Central memory CD8-positive, alpha-beta T cell (primary cell): ENCODE results near the gene TMEM185B.
"Not testable (repeated sequence)": the region's sequence is repeated elsewhere in the genome, so short reads cannot be mapped to it uniquely, and the experiment has no call there.

ENCODE experiments used
- ATAC-seq: fragments of 150-1000 bp; cut with Tn5 transposase; replicated peaks from 2 replicates; pipeline ENCODE4 v1.10.0; 2022; ENCODE audit warnings: mild to moderate bottlenecking, moderate FRiP score, moderate number of reproducible peaks; ENCODE audit not compliant: poor library complexity, severe bottlenecking; ENCODE audit errors: extremely low read depth
- DNase-seq, 2 donors: peaks; one replicate each; pipeline ENCODE4 v3.0.0; 2021; ENCODE audit warnings: low spot score in 2 of 2
- H3K27ac Mint-ChIP-seq: one replicate; pipeline ENCODE4 v1.8.0; 2022; ENCODE audit warnings: low read depth, mild to moderate bottlenecking, moderate library complexity, mixed read lengths
- H3K27me3 Mint-ChIP-seq: one replicate; pipeline ENCODE4 v1.8.0; 2022; ENCODE audit warnings: mixed read lengths
- H3K36me3 Mint-ChIP-seq: one replicate; pipeline ENCODE4 v1.8.0; 2022; ENCODE audit warnings: mild to moderate bottlenecking, moderate library complexity, mixed read lengths; ENCODE audit not compliant: insufficient read depth
- H3K4me1 Mint-ChIP-seq: one replicate; pipeline ENCODE4 v1.8.0; 2022; ENCODE audit warnings: mixed read lengths
- H3K4me3 Mint-ChIP-seq: one replicate; pipeline ENCODE4 v1.8.0; 2022; ENCODE audit warnings: mild to moderate bottlenecking, moderate library complexity, mixed read lengths
- H3K9me3 Mint-ChIP-seq: one replicate; pipeline ENCODE4 v1.8.0; 2022; ENCODE audit warnings: mixed read lengths

TMEM185B gene

DNA sequence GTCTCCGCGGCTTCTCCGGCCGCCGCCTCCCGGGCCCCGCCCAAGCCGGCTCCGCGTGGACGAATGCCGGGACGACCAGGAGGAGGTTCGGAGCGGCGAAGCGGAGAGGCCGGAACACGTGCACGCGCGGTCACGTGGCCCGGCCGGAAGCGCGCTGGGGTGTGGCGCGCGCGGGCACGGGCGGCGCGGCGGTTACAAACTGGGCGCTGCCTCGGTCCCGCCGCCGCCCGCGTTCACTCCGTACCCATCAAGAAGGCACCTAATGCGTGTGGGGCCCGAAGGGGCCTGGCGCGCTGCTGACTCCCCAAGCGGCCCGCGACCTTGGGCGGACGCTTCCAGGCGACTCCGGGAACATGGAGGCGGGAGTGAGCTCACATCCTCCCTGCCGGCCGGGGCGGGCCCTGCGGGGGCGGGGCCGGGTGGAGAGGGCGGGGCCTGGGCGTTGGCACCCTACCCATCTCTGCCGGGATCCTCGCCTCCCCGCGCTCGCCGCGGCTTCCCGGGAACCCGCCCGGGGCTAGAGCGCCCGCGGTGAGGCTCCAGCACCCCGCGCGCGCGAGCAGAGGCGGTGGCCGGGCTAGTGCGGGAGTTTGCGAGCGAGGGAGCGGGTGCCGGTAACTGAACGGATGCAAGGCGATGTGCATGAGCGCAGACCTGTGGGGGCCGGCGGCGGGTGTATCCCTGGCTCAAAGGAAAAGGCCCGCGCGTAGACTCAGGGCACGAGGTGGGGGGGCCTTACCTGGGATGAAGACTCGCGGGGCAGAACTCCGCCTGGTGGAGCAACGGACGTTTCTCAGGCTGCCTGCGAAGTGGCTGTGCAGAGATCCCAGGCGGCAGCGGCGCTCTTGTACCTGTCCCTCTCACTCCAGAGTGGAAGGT, at the start of gene TMEM185B:
TMEM185B (minus strand) TSS at position 367 of the 879 bp plus-strand sequence. CDS start 424 bp downstream, outside the sequence.
- peaks cover 8% of the 10 kb centered on the region for H3K36me3 Mint-ChIP-seq
- H3K4me3 Mint-ChIP-seq = peak within 1 kb of the TSS; percentile 80
- peak; percentile 93 for ATAC-seq
- peaks cover 46% of the 10 kb centered on the region for H3K4me1 Mint-ChIP-seq
- DNase-seq = peak; percentile 81 to 85
- H3K27me3 Mint-ChIP-seq = no peaks in the 10 kb centered on the region
- no peaks in the 10 kb centered on the region for H3K9me3 Mint-ChIP-seq
- peak within 1 kb of the TSS; percentile 92 for H3K27ac Mint-ChIP-seq

DNA sequence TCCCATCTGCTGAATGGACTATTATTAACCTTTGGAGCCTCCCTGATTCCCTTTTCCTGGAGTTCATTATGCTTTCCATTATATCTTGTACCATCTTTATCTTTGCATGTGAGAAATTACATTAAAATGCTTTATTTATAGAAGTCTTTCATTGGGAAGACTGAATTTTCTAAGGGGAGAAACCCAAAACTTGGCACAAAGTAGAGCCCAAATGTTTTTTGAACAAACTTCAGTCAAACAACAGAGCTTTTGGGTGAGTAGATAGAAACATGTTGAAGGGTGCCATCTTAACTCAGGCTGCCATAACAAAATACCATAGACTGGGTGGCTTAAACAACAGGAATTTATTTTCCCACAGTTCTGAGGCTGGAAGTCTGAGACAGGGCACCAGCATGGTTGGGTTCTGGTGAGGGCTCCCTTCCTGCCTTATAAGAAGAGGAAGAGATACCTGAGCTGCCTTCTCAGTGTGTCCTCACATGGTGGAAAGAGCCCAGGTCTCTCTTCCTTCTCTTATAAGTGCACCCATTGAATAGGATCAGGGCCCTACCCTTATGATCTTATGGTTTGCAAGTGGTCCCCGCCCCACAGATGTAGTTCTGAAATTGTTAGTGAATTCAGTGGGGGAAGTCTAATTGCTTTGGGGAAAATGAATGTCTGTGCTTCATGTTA, 48.6 kb upstream of the TMEM185B start:
- Mint-ChIP-seq H3K4me3 (no peak overlapping the region), H3K27me3 (no peaks in the 10 kb centered on the region), H3K27ac (no peak overlapping the region), H3K9me3 (no peaks in the 10 kb centered on the region), H3K36me3 (no peaks in the 10 kb centered on the region), H3K4me1 (peaks cover 25% of the 10 kb centered on the region)
- DNase-seq (no peak), ATAC-seq (no peak)

DNA sequence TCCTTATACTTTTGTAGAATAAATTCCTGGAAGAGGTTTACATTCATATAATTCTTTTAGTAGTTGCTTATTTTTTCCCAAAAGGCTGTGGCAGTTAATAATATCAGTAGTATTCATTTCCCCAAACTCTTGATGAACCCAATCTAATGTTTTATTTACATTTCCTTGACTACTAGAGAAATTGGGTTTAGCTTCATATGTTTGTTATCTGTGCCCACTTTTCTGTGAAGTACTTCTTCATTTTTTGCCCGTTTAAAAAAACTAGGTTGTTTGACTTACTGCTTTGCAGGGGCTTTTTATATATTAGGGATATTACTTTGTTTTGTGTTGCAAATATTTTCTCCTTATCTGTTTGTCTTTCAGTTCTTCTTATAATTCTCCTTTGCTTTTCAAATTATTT, 46.6 kb upstream of the TMEM185B start:
- H3K36me3 Mint-ChIP-seq = no peaks in the 10 kb centered on the region
- no peaks in the 10 kb centered on the region for H3K9me3 Mint-ChIP-seq
- ATAC-seq (no peak), DNase-seq (no peak)
- no peak overlapping the region for H3K4me3 Mint-ChIP-seq
- no peak overlapping the region for H3K27ac Mint-ChIP-seq
- H3K27me3 Mint-ChIP-seq = no peaks in the 10 kb centered on the region
- peaks cover 32% of the 10 kb centered on the region for H3K4me1 Mint-ChIP-seq

DNA sequence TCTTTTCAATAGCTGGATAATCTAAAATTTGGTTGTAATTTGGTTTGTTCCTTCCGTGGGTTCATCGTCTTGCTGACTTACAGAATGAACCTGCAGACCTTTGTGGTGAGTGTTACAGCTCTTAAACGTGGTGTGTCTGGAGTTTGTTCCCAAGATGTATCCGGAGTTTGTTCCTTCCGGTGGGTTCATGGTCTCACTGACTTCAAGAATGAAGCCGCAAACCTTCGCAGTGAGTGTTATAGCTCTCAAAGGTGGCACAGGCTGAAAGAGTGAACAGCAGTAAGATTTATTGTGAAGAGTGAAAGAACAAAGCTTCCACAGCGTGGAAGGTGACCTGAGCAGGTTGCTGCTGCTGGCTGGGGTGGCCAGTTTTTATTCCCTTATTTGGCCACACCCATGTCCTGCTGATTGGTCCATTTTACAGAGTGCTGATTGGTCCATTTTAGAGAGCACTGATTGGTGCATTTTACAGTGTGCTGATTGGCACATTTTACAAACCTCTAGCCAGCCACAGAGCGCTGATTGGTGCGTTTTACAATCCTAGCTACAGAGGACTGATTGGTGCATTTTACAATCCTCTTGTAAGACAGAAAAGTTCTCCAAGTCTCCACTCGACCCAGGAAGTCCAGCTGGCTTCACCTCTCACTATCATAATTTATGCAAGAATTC, 46.0 kb upstream of the TMEM185B start:
- no peaks in the 10 kb centered on the region for H3K27me3 Mint-ChIP-seq
- peaks cover 36% of the 10 kb centered on the region for H3K4me1 Mint-ChIP-seq
- ATAC-seq (no peak), DNase-seq (no peak)
- no peaks in the 10 kb centered on the region for H3K36me3 Mint-ChIP-seq
- no peak overlapping the region for H3K4me3 Mint-ChIP-seq
- H3K27ac Mint-ChIP-seq = no peak overlapping the region
- H3K9me3 Mint-ChIP-seq = no peaks in the 10 kb centered on the region

DNA sequence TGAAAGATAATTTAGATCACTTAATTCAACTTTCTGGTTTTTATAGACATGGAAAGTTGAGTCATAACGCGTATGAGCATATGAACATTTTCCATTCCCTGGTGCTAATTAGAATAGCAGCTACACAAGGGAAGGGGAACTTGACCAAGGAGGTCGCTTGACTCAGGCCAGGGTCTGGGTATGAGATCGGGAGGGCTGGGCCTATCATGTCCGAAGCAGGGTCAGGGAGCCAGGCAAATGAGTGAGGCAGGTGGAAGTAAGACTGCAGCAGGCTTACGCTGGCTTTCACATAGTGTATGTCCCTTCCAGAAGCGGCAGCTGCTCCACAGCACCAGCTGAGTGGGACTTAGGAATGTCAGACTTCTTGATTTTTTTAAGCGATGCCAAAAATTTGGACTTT, 44.1 kb upstream of the TMEM185B start:
- no peak for ATAC-seq

DNA sequence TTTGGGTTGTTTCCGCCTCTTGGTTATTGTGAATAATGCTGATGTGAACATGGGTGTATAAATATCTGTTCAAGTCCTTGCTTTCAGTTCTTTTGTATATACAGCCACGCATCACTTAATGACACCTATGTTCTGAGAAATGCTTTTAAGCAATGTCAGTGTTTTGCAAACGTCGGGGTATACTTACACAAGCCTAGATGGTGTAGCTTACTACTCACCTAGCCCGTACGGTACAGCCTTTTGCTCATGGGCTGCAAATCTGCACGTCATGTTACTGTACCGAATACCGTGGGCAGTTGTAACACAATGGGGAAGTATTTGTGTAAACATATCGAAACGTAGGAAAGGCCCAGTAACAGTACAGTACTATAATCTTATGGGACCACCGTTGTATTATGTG, 41.8 kb upstream of the TMEM185B start:
- no peaks in the 10 kb centered on the region for H3K27me3 Mint-ChIP-seq
- H3K4me3 Mint-ChIP-seq = no peak overlapping the region
- H3K36me3 Mint-ChIP-seq = no peaks in the 10 kb centered on the region
- no peaks in the 10 kb centered on the region for H3K9me3 Mint-ChIP-seq
- no peak overlapping the region for H3K27ac Mint-ChIP-seq
- ATAC-seq (peak; percentile 14), DNase-seq (no peak)
- H3K4me1 Mint-ChIP-seq = peaks cover 18% of the 10 kb centered on the region

More for the DNA sequence above, 44.1 kb upstream of the TMEM185B start:
- Mint-ChIP-seq H3K27me3 (no peaks in the 10 kb centered on the region), H3K36me3 (no peaks in the 10 kb centered on the region), H3K27ac (no peak overlapping the region), H3K4me1 (peaks cover 31% of the 10 kb centered on the region), H3K4me3 (no peak overlapping the region), H3K9me3 (no peaks in the 10 kb centered on the region)
- DNase-seq = no peak

DNA sequence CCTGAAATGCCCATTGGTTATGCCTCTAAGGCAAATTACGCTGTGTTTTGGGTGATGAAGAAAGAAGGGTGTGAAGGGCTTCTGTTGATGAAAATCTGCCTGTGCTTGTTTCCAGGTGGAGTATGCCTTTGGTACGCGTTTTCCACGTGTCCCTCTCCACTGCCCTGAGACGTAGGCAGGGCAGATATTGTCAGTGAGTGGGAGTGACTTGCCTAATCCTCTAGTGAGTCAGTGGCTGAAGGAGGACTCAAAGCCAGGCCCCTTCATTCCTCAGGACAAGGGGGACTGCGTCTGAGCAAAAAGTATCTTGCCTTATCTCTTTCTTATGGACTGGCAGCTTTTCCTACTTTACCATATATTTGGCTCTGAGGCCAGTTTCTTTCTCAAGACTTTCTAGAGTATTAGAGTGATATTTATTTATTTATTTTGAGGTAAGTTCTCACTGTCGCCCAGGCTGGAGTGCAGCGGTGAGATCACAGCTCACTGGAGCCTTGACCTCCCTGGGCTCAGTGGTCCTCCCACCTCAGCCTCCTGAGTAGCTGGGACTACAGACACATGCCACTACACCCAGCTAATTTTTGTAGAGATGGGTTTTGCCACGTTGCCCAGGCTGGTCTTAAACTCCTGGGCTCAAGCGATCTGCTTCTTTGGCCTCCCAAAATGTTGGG, 39.7 kb upstream of the TMEM185B start:
- no peaks in the 10 kb centered on the region for H3K27me3 Mint-ChIP-seq
- H3K4me1 Mint-ChIP-seq = peaks cover 26% of the 10 kb centered on the region
- no peaks in the 10 kb centered on the region for H3K9me3 Mint-ChIP-seq
- H3K36me3 Mint-ChIP-seq = no peaks in the 10 kb centered on the region
- H3K4me3 Mint-ChIP-seq = no peak overlapping the region
- no peak overlapping the region for H3K27ac Mint-ChIP-seq
- ATAC-seq (no peak), DNase-seq (no peak)

DNA sequence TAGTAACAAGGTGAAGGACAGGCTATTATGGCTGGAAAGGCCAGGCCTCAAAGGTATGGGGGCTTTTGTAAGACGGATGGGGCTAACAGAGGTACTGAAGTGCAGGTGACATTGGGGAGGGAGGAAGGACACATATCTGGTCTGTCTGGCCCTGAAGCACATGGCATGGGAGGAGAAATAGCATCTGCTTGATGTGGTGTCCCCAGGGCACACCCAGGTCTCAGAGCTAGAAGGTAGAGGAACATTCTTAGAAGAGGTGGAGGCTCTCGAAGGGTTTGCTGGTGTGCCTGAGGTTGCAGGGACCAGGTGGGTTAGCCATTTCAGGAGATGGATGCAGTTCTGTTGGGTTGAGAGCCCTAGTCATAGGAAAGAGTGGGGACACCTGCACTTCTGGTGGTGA, 39.0 kb upstream of the TMEM185B start:
- H3K9me3 Mint-ChIP-seq = no peaks in the 10 kb centered on the region
- no peak for ATAC-seq
- H3K4me1 Mint-ChIP-seq = peaks cover 29% of the 10 kb centered on the region
- no peak overlapping the region for H3K27ac Mint-ChIP-seq
- no peaks in the 10 kb centered on the region for H3K27me3 Mint-ChIP-seq
- H3K4me3 Mint-ChIP-seq = no peak overlapping the region
- H3K36me3 Mint-ChIP-seq = no peaks in the 10 kb centered on the region
- no peak for DNase-seq

DNA sequence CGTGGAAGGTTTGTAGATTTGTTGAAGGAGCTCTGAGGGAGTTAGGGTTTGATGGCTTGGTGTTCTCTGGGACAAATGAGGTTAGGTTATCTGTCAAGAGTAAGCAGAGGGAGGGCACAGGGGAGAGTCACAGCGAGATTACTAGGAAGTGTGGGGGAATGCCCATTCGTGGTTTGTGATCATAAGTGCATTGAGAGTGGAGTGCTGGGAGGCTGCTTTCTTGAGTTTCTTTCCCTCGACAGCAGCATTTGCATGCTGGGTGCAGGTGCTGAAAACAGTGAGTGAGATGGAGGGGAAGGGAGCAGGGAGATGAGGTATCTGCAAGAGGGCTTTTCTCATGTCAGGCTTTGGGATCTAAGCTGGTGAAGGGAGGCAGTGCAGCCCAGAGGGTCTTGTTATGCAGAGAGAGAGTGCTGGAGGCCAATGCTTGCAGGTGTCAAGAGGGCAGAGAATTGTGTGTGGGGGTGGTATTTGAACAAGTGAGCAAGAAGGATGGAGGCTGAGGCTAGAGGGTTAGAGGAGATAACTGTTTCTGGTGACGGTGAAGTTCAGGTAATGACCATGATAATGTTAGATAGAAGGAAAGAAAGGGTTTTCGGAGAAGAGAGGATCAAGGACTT, 38.3 kb upstream of the TMEM185B start:
- H3K27ac Mint-ChIP-seq = no peak overlapping the region
- H3K27me3 Mint-ChIP-seq = no peaks in the 10 kb centered on the region
- peaks cover 27% of the 10 kb centered on the region for H3K4me1 Mint-ChIP-seq
- ATAC-seq (no peak), DNase-seq (no peak)
- H3K4me3 Mint-ChIP-seq = no peak overlapping the region
- H3K36me3 Mint-ChIP-seq = no peaks in the 10 kb centered on the region
- no peaks in the 10 kb centered on the region for H3K9me3 Mint-ChIP-seq

DNA sequence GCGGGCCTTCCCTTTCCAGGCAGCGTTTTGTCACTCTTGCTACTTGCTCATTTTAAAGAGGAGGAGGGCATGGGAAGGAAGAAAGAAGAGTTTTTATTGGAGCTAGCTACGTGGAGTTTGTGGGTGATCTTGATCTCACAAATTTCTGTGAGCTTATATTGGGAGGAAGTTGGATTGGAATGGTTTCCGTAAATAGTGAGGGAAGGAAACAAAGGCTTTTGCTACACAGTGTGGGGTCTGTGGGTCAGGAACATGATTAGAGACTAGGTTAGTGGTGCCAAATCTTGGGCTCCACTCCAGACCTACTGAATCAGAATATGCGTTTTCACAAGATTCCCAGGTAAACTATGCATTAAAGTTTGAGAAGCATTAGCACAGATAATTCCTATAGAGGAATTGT, 37.5 kb upstream of the TMEM185B start:
- no peaks in the 10 kb centered on the region for H3K36me3 Mint-ChIP-seq
- no peak overlapping the region for H3K27ac Mint-ChIP-seq
- no peak for DNase-seq
- peaks cover 34% of the 10 kb centered on the region for H3K4me1 Mint-ChIP-seq
- no peaks in the 10 kb centered on the region for H3K9me3 Mint-ChIP-seq
- no peak for ATAC-seq
- no peak overlapping the region for H3K4me3 Mint-ChIP-seq
- H3K27me3 Mint-ChIP-seq = no peaks in the 10 kb centered on the region

DNA sequence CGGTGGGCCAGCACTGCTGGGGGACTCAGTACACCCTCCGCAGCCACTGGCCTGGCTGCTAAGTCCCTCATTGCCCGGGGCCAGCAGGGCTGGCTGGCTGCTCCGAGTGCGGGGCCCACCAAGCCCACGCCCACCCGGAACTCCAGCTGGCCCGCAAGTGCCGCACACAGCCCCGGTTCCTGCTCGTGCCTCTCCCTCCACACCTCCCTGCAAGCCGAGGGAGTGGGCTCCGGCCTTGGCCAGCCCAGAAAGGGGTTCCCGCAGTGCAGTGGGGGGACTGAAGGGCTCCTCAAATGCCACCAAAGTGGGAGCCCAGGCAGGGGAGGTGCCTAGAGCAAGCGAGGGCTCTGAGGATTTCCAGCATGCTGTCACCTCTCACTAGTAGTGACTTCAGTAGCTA, 36.7 kb upstream of the TMEM185B start:
- not testable (repeated sequence) for DNase-seq, ATAC-seq, H3K9me3 Mint-ChIP-seq, H3K4me3 Mint-ChIP-seq, H3K36me3 Mint-ChIP-seq, H3K27me3 Mint-ChIP-seq, H3K27ac Mint-ChIP-seq
- H3K4me1 Mint-ChIP-seq = peaks cover 36% of the 10 kb centered on the region

DNA sequence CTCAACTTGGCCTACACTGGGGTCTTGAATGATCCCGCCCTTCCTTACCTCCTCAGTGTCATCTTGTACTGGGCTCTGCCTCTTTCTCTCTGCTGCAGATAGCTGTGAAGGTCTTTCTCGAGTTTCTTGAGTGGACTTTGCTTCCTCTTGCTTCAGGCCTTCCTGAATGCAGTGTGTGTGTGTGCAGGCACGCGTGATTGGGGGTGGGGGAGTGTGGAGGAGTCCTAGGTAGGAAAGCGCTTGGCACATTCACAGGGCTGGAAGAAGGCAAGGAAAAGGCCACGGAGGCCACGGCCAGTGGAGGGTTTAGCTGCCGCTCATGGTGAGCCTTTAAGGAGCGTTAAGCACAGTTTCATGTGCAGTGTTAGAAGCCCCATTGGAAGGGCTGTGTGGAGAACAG, 35.0 kb upstream of the TMEM185B start:
- DNase-seq (no peak), ATAC-seq (no peak)
- Mint-ChIP-seq H3K36me3 (peaks cover 4% of the 10 kb centered on the region), H3K4me3 (no peak overlapping the region), H3K4me1 (peaks cover 47% of the 10 kb centered on the region), H3K9me3 (no peaks in the 10 kb centered on the region), H3K27ac (no peak overlapping the region), H3K27me3 (no peaks in the 10 kb centered on the region)
